DND-41 (cell line): ENCODE results near the gene BCAP29.

Source experiments
- CTCF ChIP-seq: IDR thresholded peaks from 2 replicates; pipeline ENCODE4 v1.5.1; 2012; ENCODE audit warnings: borderline replicate concordance, low read length, moderate library complexity, mild to moderate bottlenecking; ENCODE audit not compliant: poor library complexity, severe bottlenecking; ENCODE audit errors: extremely low read depth
- EZH2 ChIP-seq: IDR thresholded peaks from 3 replicates; pipeline ENCODE4 v1.6.1; 2012; ENCODE audit warnings: borderline replicate concordance, low read depth, mild to moderate bottlenecking, moderate library complexity, low read length, inconsistent platforms; ENCODE audit not compliant: severe bottlenecking

- TF ChIP-seq CTCF, result no peak
- no peak for TF ChIP-seq EZH2
These were observed 79.6 kb downstream of the BCAP29 start for GRCh38 chr7:107659666-107660065.
